ENCODE data around the gene MYH4. TPM values are rescaled to one million over a fixed set of nuclear protein-coding genes. Genes with fewer than 3 reads are reported as not detected.

The MYH4 gene
- total RNA-seq, 2 donors from 2014 or later = not detected

DNA sequence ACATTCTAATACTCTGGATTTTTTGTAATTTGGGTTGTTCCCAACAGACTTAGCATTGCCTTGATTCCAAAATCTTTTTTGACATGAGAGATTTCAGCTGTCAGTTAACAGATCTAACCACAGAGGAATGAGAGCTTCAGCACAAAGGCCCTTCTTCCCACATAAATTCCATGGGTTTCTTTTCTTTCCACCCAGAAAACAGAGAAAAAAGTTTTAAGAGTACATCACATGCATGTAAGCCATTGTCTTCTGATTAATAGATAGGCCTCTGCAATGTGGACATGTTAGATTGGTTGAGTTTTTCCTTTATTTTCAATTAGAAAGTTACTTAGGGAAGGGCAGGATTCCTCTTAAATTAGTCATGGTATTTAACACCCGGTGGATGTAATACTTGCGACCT lies 48.5 kb downstream of the MYH4 start:
- H3K27me3 ChIP-seq = no peaks in the 10 kb centered on the region

DNA sequence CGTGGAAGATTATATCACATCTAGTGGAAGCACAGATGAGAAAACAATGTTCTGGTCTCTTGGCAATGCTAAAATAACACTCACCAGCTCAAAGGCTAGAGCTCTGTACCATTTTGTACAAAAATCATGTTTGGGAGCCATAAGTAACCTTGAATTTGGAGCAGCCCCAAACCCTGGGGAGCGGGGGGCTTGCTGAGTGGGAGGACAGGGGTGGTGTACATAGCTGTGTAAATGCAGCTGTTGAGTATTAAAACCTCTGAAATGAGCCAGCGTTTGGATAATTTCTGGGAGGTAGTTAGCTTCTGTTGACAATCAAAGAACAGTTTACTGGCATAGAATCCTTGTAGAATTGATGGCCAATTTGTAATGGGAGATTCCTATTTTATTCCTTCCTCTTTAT lies 51.9 kb downstream of the MYH4 start:
- Histone ChIP-seq H3K36me3 (replicated peaks in 1 of 2; ENCODE audit: insufficient read depth in 1 of 2, low read depth in 2 of 2) (no peaks in the 10 kb centered on the region), H3K4me3 (no peak overlapping the region), H3K4me1 (no peaks in the 10 kb centered on the region), H3K27ac (no peak overlapping the region), H3K9me3 (no peaks in the 10 kb centered on the region), H3K27me3 (no peaks in the 10 kb centered on the region)
- ATAC-seq (no peak), DNase-seq (no peak)
- TF ChIP-seq, protein P1, sequence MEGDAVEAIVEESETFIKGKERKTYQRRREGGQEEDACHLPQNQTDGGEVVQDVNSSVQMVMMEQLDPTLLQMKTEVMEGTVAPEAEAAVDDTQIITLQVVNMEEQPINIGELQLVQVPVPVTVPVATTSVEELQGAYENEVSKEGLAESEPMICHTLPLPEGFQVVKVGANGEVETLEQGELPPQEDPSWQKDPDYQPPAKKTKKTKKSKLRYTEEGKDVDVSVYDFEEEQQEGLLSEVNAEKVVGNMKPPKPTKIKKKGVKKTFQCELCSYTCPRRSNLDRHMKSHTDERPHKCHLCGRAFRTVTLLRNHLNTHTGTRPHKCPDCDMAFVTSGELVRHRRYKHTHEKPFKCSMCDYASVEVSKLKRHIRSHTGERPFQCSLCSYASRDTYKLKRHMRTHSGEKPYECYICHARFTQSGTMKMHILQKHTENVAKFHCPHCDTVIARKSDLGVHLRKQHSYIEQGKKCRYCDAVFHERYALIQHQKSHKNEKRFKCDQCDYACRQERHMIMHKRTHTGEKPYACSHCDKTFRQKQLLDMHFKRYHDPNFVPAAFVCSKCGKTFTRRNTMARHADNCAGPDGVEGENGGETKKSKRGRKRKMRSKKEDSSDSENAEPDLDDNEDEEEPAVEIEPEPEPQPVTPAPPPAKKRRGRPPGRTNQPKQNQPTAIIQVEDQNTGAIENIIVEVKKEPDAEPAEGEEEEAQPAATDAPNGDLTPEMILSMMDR (IDR thresholded peaks at IDR 0.05) = no peak
- TF ChIP-seq POLR2A (IDR thresholded peaks at IDR 0.05) = no peak
- WGBS, 2 donors = 49 to 53% methylated on average over 3 of the region's 3 CpGs
- intact Hi-C loops (cut with DNase I) = no loop called here

More for the DNA sequence above, 48.5 kb downstream of the MYH4 start:
- no peak for DNase-seq
- WGBS, 2 donors = 68 to 72% methylated on average over 2 of the region's 2 CpGs
- intact Hi-C loops (cut with DNase I) = no loop called here
- no peak overlapping the region for H3K4me3 ChIP-seq
- H3K9me3 ChIP-seq = peaks cover 0 to 5% (median 0%) of the 10 kb centered on the region in 3 donors
- TF ChIP-seq POLR2A (IDR thresholded peaks at IDR 0.05) = no peak
- TF ChIP-seq, protein P1 (IDR thresholded peaks at IDR 0.05) = no peak
- no peaks in the 10 kb centered on the region for H3K4me1 ChIP-seq
- no peaks in the 10 kb centered on the region for H3K36me3 ChIP-seq (replicated peaks in 1 of 2; ENCODE audit: insufficient read depth in 1 of 2, low read depth in 2 of 2)
- ATAC-seq = no peak
- H3K27ac ChIP-seq = no peak overlapping the region

DNA sequence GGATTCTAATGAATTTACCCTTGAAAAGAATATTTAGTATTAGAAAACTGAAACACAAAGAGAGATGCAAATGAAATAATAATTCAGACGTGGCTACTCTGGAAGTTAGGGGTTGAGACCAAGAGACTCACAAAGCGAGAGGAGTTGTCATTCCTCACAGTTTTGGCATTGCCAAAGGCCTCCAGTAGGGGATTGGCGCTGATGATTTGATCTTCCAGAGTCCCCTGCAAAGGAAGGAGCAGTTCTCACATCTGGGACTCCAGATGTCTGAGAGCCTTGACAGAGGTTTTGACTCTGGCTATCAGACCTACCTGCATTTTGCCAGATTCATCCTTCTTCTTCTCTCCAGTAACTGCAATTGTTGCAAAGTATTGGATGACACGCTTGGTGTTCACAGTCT lies 54.2 kb downstream of the MYH4 start:
- intact Hi-C loops (cut with DNase I) = no loop called here
- H3K9me3 ChIP-seq = no peaks in the 10 kb centered on the region
- no peak for ATAC-seq
- H3K27me3 ChIP-seq = no peaks in the 10 kb centered on the region
- TF ChIP-seq, protein P1 (IDR thresholded peaks at IDR 0.05) = no peak
- TF ChIP-seq POLR2A (IDR thresholded peaks at IDR 0.05) = no peak
- no peak overlapping the region for H3K4me3 ChIP-seq
- no peak for DNase-seq
- no peak overlapping the region for H3K27ac ChIP-seq
- 60 to 69% methylated on average over 4 of the region's 4 CpGs for WGBS, 2 donors
- H3K4me1 ChIP-seq = no peaks in the 10 kb centered on the region
- no peaks in the 10 kb centered on the region for H3K36me3 ChIP-seq (replicated peaks in 1 of 2; ENCODE audit: insufficient read depth in 1 of 2, low read depth in 2 of 2)

DNA sequence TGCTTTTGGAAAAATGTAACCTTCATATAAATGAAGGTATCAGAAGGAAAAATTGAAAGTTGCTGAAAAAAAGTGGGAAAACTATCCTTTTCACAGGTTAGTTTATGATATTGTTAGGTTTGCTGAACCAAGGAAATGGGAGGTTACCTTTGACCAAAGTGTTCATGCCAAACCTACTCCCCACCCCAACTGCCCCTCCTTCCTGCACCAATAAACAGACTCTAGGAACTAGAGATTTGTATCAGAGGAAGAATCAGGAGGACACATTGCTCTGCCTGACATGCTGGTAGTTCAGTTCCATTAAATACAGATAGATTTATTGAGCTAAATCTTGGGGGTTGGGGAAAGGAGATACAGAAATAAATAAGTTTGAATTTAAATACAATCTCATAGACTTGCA lies 65.8 kb downstream of the MYH4 start:
- H3K27ac ChIP-seq = no peak overlapping the region
- H3K4me3 ChIP-seq = no peak overlapping the region
- intact Hi-C loops (cut with DNase I) = no loop called here
- DNase-seq (no peak), ATAC-seq (no peak)
- H3K9me3 ChIP-seq = no peaks in the 10 kb centered on the region
- no peaks in the 10 kb centered on the region for H3K4me1 ChIP-seq
- no peaks in the 10 kb centered on the region for H3K27me3 ChIP-seq
- H3K36me3 ChIP-seq (replicated peaks in 1 of 2; ENCODE audit: insufficient read depth in 1 of 2, low read depth in 2 of 2) = no peaks in the 10 kb centered on the region
- TF ChIP-seq, protein P1 (IDR thresholded peaks at IDR 0.05) = no peak
- TF ChIP-seq POLR2A (IDR thresholded peaks at IDR 0.05) = no peak

DNA sequence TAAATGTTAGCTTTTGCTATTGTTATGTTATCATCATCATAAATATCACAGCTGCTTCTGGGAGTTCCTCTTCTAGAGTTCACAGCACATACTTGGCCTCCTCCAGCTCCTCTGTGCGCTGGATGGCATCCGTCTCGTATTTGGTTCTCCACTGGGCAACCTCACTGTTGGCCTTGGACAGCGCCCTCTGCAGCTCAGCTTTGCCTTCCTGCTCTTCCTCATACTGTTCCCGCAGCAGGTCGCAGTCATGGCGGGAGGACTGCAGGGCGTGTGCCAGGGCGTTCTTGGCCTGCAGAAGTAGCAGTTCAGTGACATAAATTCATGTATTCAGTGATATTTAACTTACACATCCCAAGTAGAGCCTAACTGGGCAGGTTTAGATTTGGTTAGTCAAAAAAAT lies 71.0 kb downstream of the MYH4 start:
- no peak for DNase-seq
- 71 to 77% methylated on average over 9 of the region's 9 CpGs for WGBS, 2 donors
- intact Hi-C loops (cut with DNase I) = no loop called here
- Histone ChIP-seq H3K4me1 (no peaks in the 10 kb centered on the region), H3K36me3 (replicated peaks in 1 of 2; ENCODE audit: insufficient read depth in 1 of 2, low read depth in 2 of 2) (no peaks in the 10 kb centered on the region), H3K4me3 (no peak overlapping the region), H3K9me3 (no peaks in the 10 kb centered on the region), H3K27me3 (no peaks in the 10 kb centered on the region), H3K27ac (no peak overlapping the region)
- TF ChIP-seq, protein P1 (IDR thresholded peaks at IDR 0.05) = no peak
- no peak for TF ChIP-seq POLR2A (IDR thresholded peaks at IDR 0.05)
- ATAC-seq = no peak

Data from body of pancreas (tissue), 4 donors.